Measurements from ENCODE around the gene PNRC1. TPM values are rescaled to one million over a fixed set of nuclear protein-coding genes. Genes with fewer than 3 reads are reported as not detected.

Gene PNRC1
- total RNA-seq, 3 donors from 2014 or later, result 221 to 290 (median 230) TPM

- Histone ChIP-seq H3K27me3 (no peaks in the 10 kb centered on the region), H3K4me3 (peak overlapping the region; percentile 74 to 100 (median 96)), H3K9me3 (no peaks in the 10 kb centered on the region), H3K4me1 (no peaks in the 10 kb centered on the region), H3K27ac (peak overlapping the region; percentile 96 to 100), H3K36me3 (no peaks in the 10 kb centered on the region)
- peak in 1 of 2 donors; percentile 61 for DNase-seq (ENCODE audit: low spot score in 2 of 2)
- intact Hi-C loops (cut with DNase I; ENCODE audit: low total_unique reads), result loop anchor here (10.0 kb wide), 1 partner anchor 45 kb away; no protein-coding TSS in a partner anchor
- TF ChIP-seq CTCF (IDR thresholded peaks at IDR 0.05), result no peak
- peak in 1 of 3 donors; percentile 49 for TF ChIP-seq POLR2AphosphoS5 (IDR thresholded peaks at IDR 0.05)
Observed at GRCh38 chr6:89079511-89080234, 878 bp upstream of the PNRC1 start.

GRCh38 chr6:89081129-89081422, 525 bp downstream of the PNRC1 start:
- Histone ChIP-seq H3K27ac (peak overlapping the region; percentile 96 to 100), H3K27me3 (no peaks in the 10 kb centered on the region), H3K4me1 (peaks cover 0 to 3% of the 10 kb centered on the region in 2 donors), H3K36me3 (no peaks in the 10 kb centered on the region), H3K9me3 (no peaks in the 10 kb centered on the region), H3K4me3 (peak overlapping the region; percentile 74 to 100 (median 96))
- intact Hi-C loops (cut with DNase I; ENCODE audit: low total_unique reads), result loop anchor here (10.0 kb wide), 1 partner anchor 46 kb away; no protein-coding TSS in a partner anchor
- no peak for DNase-seq (ENCODE audit: low spot score in 2 of 2)
- TF ChIP-seq POLR2A (IDR thresholded peaks at IDR 0.05), result no peak
- TF ChIP-seq POLR2AphosphoS5 (IDR thresholded peaks at IDR 0.05), result no peak
- TF ChIP-seq CTCF (IDR thresholded peaks at IDR 0.05), result no peak

- peak overlapping the region; percentile 96 to 100 for H3K27ac ChIP-seq
- H3K4me1 ChIP-seq, result peaks cover 0 to 3% of the 10 kb centered on the region in 2 donors
- intact Hi-C loops (cut with DNase I; ENCODE audit: low total_unique reads), result loop anchor here (10.0 kb wide), 1 partner anchor 47 kb away; no protein-coding TSS in a partner anchor
- no peaks in the 10 kb centered on the region for H3K27me3 ChIP-seq
- no peak for TF ChIP-seq CTCF (IDR thresholded peaks at IDR 0.05)
- peak; percentile 90 to 98 (median 95) for TF ChIP-seq POLR2AphosphoS5 (IDR thresholded peaks at IDR 0.05)
- TF ChIP-seq POLR2A (IDR thresholded peaks at IDR 0.05), result peak; percentile 70
- H3K36me3 ChIP-seq, result no peaks in the 10 kb centered on the region
- peak; percentile 98 to 100 for DNase-seq (ENCODE audit: low spot score in 2 of 2)
- no peaks in the 10 kb centered on the region for H3K9me3 ChIP-seq
- H3K4me3 ChIP-seq, result peak overlapping the region; percentile 74 to 100 (median 96)
Observed at GRCh38 chr6:89081423-89082322, 1.1 kb downstream of the PNRC1 start.

- no peaks in the 10 kb centered on the region for H3K36me3 ChIP-seq
- H3K27ac ChIP-seq, result peak overlapping the region; percentile 96 to 100
- TF ChIP-seq POLR2A (IDR thresholded peaks at IDR 0.05) (no peak), POLR2AphosphoS5 (IDR thresholded peaks at IDR 0.05) (peak in 1 of 3 donors; percentile 11)
- H3K4me3 ChIP-seq, result peak overlapping the region; percentile 74 to 100 (median 96)
- no peaks in the 10 kb centered on the region for H3K27me3 ChIP-seq
- peaks cover 0 to 3% of the 10 kb centered on the region in 2 donors for H3K4me1 ChIP-seq
- intact Hi-C loops (cut with DNase I; ENCODE audit: low total_unique reads), result loop anchor here (10.0 kb wide), 1 partner anchor 48 kb away; no protein-coding TSS in a partner anchor
- no peaks in the 10 kb centered on the region for H3K9me3 ChIP-seq
- DNase-seq (ENCODE audit: low spot score in 2 of 2), result no peak
Observed at GRCh38 chr6:89082486-89082891, 1.9 kb downstream of the PNRC1 start.

GRCh38 chr6:89084542-89084941, 4.0 kb downstream of the PNRC1 start:
- Histone ChIP-seq H3K4me3 (peak overlapping the region in 2 of 3 donors; percentile 74 to 96), H3K4me1 (peaks cover 0 to 3% of the 10 kb centered on the region in 2 donors)
- intact Hi-C loops (cut with DNase I; ENCODE audit: low total_unique reads), result loop anchor here (10.0 kb wide), 1 partner anchor 50 kb away; no protein-coding TSS in a partner anchor

More at GRCh38 chr6:89084542-89084941, 4.0 kb downstream of the PNRC1 start:
- Histone ChIP-seq H3K27me3 (no peaks in the 10 kb centered on the region), H3K9me3 (no peaks in the 10 kb centered on the region), H3K27ac (peak overlapping the region; percentile 22 to 26), H3K36me3 (no peaks in the 10 kb centered on the region)
- no peak for TF ChIP-seq CTCF (IDR thresholded peaks at IDR 0.05)
- TF ChIP-seq POLR2AphosphoS5 (IDR thresholded peaks at IDR 0.05), result no peak
- no peak for TF ChIP-seq POLR2A (IDR thresholded peaks at IDR 0.05)
- no peak for DNase-seq (ENCODE audit: low spot score in 2 of 2)

All from breast epithelium (tissue), 4 donors.